ENCODE data around the gene MANSC4.

DNA sequence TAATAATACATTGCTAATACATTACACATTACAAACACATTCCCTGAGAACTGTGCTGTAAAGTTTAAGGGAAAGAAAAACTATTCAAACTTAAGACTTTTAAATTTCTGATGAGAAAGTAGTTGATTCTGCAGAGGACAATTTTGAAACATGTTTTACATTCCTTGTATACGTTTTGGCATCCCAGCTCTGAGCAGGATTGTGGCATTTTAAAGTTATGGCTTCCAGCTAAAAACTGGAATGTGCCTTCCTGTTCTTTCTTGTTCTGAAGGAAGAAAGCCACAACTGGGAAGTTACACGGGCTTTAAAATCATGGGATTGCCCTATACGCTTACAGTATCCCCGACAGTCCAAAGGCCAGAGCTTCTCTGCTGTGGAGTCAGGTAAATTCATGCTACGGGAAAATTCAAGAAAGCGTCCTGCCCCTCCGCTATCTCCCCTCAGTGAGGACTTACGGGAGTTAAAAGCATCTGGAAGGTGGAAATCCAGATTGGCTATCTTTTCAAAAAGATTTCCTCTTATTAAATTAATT is 10.8 kb downstream of the MANSC4 start:
- no peak for TF ChIP-seq POLR2A (IDR thresholded peaks at IDR 0.05)
- TF ChIP-seq CTCF (IDR thresholded peaks at IDR 0.05): no peak

Data from heart left ventricle (tissue), 13 donors.